A549 (cell line): ENCODE measurements around the gene SLC35F4. TPM values are rescaled to one million over a fixed set of nuclear protein-coding genes. Genes with fewer than 3 reads are reported as not detected.
"Not testable (repeated sequence)": the region's sequence is repeated elsewhere in the genome, so short reads cannot be mapped to it uniquely, and the experiment has no call there.

Experiments used
- ATAC-seq, 2 experiments: fragments of 200-7000 bp in 1 of 2; fragments of >200 bp in 1 of 2; cut with Nextera tagmentation in 1 of 2; cut with Tn5 transposase in 1 of 2; 3 replicates each; pipeline versions ENCODE4 v1.8.0 to v1.9.1; 2018 to 2020; ENCODE audit warnings: mild to moderate bottlenecking in 1 of 2, moderate library complexity in 1 of 2
- CTCF ChIA-PET: fragments of 300-600 bp; sonication (Branson Sonifier 250); formaldehyde crosslinking; extraction: SDS; loops from one replicate; lab custom pipeline; 2021; ENCODE audit warnings: antibody characterized with exemption, inconsistent platforms; lab: Yijun Ruan, JAX
- POLR2A ChIA-PET: fragments of 350-600 bp; formaldehyde crosslinking; extraction: SDS; loops from one replicate; lab custom pipeline; 2021; ENCODE audit warnings: antibody characterized with exemption, inconsistent platforms; lab: Yijun Ruan, JAX
- DNase-seq, 2 experiments: peaks; one replicate each; pipeline versions ENCODE4 v3.0.0 to v3.0.0-alpha.2; 2011 to 2016; ENCODE audit warnings: low read depth in 1 of 2, low spot score in 1 of 2
- FAIRE-seq: peaks from 2 replicates; lab custom pipeline; 2011; peaks lifted over from hg19 to GRCh38; lab: Jason Lieb, UNC
- H3K27ac ChIP-seq, 2 experiments: fragments of >200 bp; sonication (Bioruptor Twin); formaldehyde crosslinking; 3 replicates each; pipeline ENCODE4 v1.5.1; 2016 to 2017
- H3K4me1 ChIP-seq: fragments of >200 bp; sonication (Bioruptor Twin); formaldehyde crosslinking; 3 replicates; pipeline ENCODE4 v1.6.1; 2016
- H3K4me2 ChIP-seq: fragments of >200 bp; sonication (Bioruptor Twin); formaldehyde crosslinking; 3 replicates; pipeline ENCODE4 v1.6.1; 2016
- H3K4me3 ChIP-seq: fragments of >200 bp; sonication (Bioruptor Twin); formaldehyde crosslinking; 3 replicates; pipeline ENCODE4 v1.5.1; 2016
- H3K9me3 ChIP-seq: fragments of >200 bp; sonication (Bioruptor Twin); formaldehyde crosslinking; 3 replicates; pipeline ENCODE4 v1.6.1; 2016
- ATOH8 ChIP-seq: fragments of 250-450 bp; sonication (Bioruptor Pico); IDR thresholded peaks from 2 replicates; pipeline ENCODE4 v1.5.0; 2020; ENCODE audit warnings: low read depth, mild to moderate bottlenecking, moderate library complexity
- BCL3 ChIP-seq: fragments of >200 bp; sonication (Bioruptor Twin); formaldehyde crosslinking; IDR thresholded peaks from 3 replicates; pipeline ENCODE4 v1.6.1; 2016
- BHLHE40 ChIP-seq: IDR thresholded peaks from 2 replicates; pipeline ENCODE4 v1.6.1; 2012; ENCODE audit warnings: low read depth, low read length, inconsistent platforms
- CBX2 ChIP-seq: fragments of 200-600 bp; sonication (generic); IDR thresholded peaks from 2 replicates; pipeline ENCODE4 v1.6.1; 2016; ENCODE audit warnings: low read depth, mild to moderate bottlenecking, borderline replicate concordance
- CTCF ChIP-seq: fragments of >200 bp; sonication (Bioruptor Twin); formaldehyde crosslinking; IDR thresholded peaks from 3 replicates; pipeline ENCODE4 v1.5.1; 2016
- EHMT2 ChIP-seq: fragments of 200-600 bp; sonication (generic); IDR thresholded peaks from 2 replicates; pipeline ENCODE4 v1.6.1; 2016; ENCODE audit warnings: antibody characterized with exemption, low read depth, mild to moderate bottlenecking, moderate library complexity
- HOXB5 ChIP-seq: fragments of 250-450 bp; sonication (Bioruptor Pico); IDR thresholded peaks from 2 replicates; pipeline ENCODE4 v1.5.0; 2020; ENCODE audit warnings: mild to moderate bottlenecking, moderate library complexity
- JUNB ChIP-seq: fragments of >200 bp; sonication (Bioruptor Twin); formaldehyde crosslinking; IDR thresholded peaks from 2 replicates; pipeline ENCODE4 v1.6.1; 2016
- MAZ ChIP-seq: fragments of 150-350 bp; IDR thresholded peaks from 2 replicates; pipeline ENCODE4 v1.6.1; 2014; ENCODE audit warnings: antibody characterized with exemption, low read depth, low read length, borderline replicate concordance
- PBX3 ChIP-seq: IDR thresholded peaks from 2 replicates; pipeline ENCODE4 v1.6.1; 2012
- REST ChIP-seq: fragments of 200-600 bp; sonication (generic); IDR thresholded peaks from 2 replicates; pipeline ENCODE4 v1.6.1; 2016; ENCODE audit warnings: antibody characterized with exemption, mild to moderate bottlenecking, moderate library complexity
- SREBF2 ChIP-seq: fragments of 450-650 bp; IDR thresholded peaks from 2 replicates; pipeline ENCODE4 v1.6.1; 2014; ENCODE audit warnings: mild to moderate bottlenecking, moderate library complexity
- TFCP2L1 ChIP-seq: fragments of 250-450 bp; sonication (Bioruptor Pico); IDR thresholded peaks from 2 replicates; pipeline ENCODE4 v1.5.0; 2021; ENCODE audit warnings: mild to moderate bottlenecking
- ZC3H11A ChIP-seq: fragments of 450-650 bp; IDR thresholded peaks from 2 replicates; pipeline ENCODE4 v1.6.1; 2014; ENCODE audit warnings: antibody characterized with exemption, mild to moderate bottlenecking
- ZNF302 ChIP-seq: fragments of 250-450 bp; sonication (Bioruptor Pico); IDR thresholded peaks from 2 replicates; pipeline ENCODE4 v1.9.0; 2021; ENCODE audit warnings: inconsistent platforms, mild to moderate bottlenecking, moderate library complexity
- WGBS: methylation state at CpG from one replicate; pipeline ENCODE4 v1.1.6; 2017; ENCODE audit errors: missing lambda C conversion rate; 5-methylcytosine and 5-hydroxymethylcytosine counted together
- polyA plus RNA-seq, 4 experiments: library from polyadenylated mRNA; depleted of rRNA in 3 of 4; stranded (reverse); fragments of >200 nt; fragmentation: RNase III in 1 of 4; extraction: RNeasy Plus Mini Kit Qiagen cat#74134 plus additional on column Dnase treatment in 1 of 4; gene quantifications; 2 replicates in 3 of 4; 3 replicates in 1 of 4; pipeline ENCODE4 v1.2.3, GENCODE V29; 2011 to 2017

Gene SLC35F4
- polyA plus RNA-seq, 2 of the 4 experiments (the other 2 are of a cell fraction): not detected

- WGBS: 7% methylated on average over 3 of the region's 3 CpGs
- ATAC-seq: no peak
- FAIRE-seq: no peak
Measured at GRCh38 chr14:57863471-57863870, 2.4 kb downstream of the SLC35F4 start.

GRCh38 chr14:57855666-57856065, 10.2 kb downstream of the SLC35F4 start:
- CTCF ChIA-PET: interaction anchor here (1.2 kb wide), 1 partner anchor 28 kb away, joined by 3 read pairs; no protein-coding TSS in a partner anchor
- H3K4me1 ChIP-seq, DNase-seq, H3K4me3 ChIP-seq, POLR2A ChIA-PET, H3K27ac ChIP-seq, FAIRE-seq, ATAC-seq, H3K9me3 ChIP-seq, H3K4me2 ChIP-seq: not testable (repeated sequence)
- WGBS: 0% methylated on average over 2 of the region's 2 CpGs

More at GRCh38 chr14:57863471-57863870, 2.4 kb downstream of the SLC35F4 start:
- no peak for DNase-seq
- POLR2A ChIA-PET: no interaction called here
- H3K4me2 ChIP-seq: no peak overlapping the region
- CTCF ChIA-PET: no interaction called here
- no peaks in the 10 kb centered on the region; the same call in 2 of the 3 replicates for H3K4me1 ChIP-seq
- no peak overlapping the region for H3K4me3 ChIP-seq
- no peaks in the 10 kb centered on the region for H3K9me3 ChIP-seq
- TF ChIP-seq REST (no peak), HOXB5 (CRISPR knock-in tag) (no peak), ZC3H11A (no peak), MAZ (no peak), PBX3 (no peak), BCL3 (no peak), CTCF (no peak), EHMT2 (no peak), JUNB (no peak), ATOH8 (CRISPR knock-in tag) (no peak), BHLHE40 (no peak), SREBF2 (no peak), ZNF302 (CRISPR knock-in tag) (no peak), CBX2 (no peak), TFCP2L1 (CRISPR knock-in tag) (no peak)
- no peak overlapping the region for H3K27ac ChIP-seq
